Stimulated activated CD4-positive, alpha-beta T cell treated with anti-CD3 and anti-CD28 coated beads, Interleukin-2, amount 100 ng/mL, for 48 hours (primary cell): Measurements from ENCODE around the gene GALNTL6.

Experiments
- DNase-seq, 2 donors: peaks; one replicate each; pipeline ENCODE4 v3.0.0-alpha.2; 2020

Gene GALNTL6

GRCh38 chr4:172009446-172010230 is 196.4 kb downstream of the GALNTL6 start:
- DNase-seq = no peak

DNA sequence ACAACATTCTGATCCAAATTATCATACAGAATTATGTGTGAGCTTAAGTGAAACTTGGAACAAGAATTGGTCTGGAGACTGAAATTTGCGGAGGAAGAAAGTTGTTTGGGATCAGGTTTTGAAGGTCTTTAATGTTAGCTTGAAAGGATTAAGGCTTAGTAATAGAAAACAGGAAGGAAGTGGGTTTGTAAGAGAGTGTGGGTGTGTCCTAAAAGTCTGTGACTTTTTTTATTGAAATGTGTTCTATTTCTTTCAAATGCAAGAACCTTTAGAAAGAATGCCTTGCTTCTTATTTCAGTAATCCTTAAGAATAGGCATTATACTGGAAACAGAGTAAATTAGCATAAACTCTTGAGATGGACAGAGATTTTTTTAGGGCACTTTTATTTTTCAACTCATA is 198.0 kb downstream of the GALNTL6 start:
- DNase-seq = no peak

GRCh38 chr4:172018358-172018757 is 205.2 kb downstream of the GALNTL6 start:
- no peak for DNase-seq

DNA sequence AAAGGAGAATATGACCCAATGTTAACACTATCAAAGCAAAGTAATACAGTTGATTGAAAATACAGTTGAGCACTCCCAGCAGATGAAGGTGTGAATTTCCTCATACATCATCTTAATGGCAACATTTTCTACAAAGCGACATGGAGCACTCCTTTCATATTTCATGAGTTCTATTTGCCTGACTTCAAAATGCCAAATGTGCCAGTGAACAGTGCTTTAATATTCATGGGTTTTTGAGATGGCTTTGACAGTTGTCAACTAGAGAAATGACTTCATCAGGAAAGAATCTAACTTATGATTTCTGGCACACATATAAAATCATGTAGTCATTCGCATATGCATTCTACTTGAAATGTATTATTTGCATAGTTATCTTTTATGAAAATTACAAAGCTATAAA is 222.4 kb downstream of the GALNTL6 start:
- DNase-seq = no peak

DNA sequence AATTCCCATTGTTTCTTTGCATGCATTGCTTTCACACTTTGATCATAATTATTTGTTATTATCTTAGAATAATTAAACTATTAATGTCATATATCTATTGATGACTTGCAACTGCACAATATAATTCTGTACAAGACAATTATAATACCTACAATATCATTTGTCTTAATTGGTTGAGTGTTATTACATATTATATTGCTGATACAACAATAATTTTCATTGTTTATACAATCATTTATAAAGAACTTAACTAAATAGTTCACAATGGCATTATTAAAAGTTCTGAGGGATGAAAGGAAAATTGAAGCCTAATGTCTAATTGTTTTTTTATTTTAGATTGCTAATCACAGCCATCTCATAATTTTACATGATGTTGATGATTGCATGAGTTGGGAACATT is 227.6 kb downstream of the GALNTL6 start:
- DNase-seq = no peak

DNA sequence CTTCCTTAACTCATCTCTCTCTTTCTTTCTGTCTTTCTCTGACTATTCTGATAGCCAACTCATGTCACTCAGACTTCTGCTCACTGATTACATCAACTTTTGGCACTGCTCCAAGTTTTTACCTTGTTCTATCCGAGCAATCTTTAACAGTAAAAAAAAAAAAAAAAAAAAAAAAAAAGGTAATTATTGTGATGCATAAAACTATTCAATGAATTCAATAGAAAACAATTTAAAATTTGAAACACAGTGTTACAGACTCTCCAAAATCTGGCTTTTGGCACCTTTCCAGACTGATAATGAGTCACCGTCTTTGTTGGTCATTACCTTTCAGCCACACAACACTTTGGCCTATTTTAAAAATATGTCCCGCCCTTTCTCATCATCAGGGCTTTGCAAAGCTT is 229.5 kb downstream of the GALNTL6 start:
- DNase-seq = no peak

GRCh38 chr4:172045981-172046380 is 232.8 kb downstream of the GALNTL6 start:
- no peak for DNase-seq

DNA sequence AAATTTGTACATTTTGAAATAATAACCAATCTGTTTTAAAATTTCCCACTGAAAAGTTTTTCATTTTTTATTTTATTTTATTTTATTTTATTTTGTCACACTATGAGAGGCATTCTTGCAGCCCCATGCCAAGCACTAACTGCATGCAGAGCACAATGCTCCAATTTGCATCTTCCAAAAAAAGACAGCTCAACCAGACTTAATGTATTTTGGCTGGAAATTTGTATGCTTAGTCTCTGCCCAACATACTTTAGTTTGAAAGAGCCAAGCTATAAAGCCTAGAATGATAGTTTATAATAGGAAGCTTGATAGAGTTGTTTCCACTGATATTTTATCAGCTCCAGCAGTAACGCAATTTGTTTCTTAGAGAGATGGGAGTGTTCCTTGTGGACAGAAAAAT is 235.5 kb downstream of the GALNTL6 start:
- no peak for DNase-seq

DNA sequence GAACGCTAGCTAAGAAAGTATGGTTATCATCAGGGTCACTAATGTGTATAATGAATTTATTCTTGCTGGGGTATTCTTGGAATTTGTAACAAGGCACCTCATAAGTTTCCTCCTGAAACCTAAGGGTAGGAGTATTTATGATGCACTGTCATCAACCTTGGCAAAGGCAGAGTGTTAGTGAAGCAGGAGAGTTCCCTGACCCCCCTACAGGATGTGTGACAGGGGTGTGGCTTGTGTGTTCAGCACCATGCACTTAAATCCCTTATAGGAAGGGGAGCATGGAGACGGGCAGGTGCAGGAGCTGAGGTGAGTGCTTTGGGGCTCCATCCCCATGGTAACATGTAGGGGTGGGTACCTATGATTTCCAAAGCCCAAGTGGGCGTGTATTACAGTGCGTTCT is 237.7 kb downstream of the GALNTL6 start:
- no peak for DNase-seq

DNA sequence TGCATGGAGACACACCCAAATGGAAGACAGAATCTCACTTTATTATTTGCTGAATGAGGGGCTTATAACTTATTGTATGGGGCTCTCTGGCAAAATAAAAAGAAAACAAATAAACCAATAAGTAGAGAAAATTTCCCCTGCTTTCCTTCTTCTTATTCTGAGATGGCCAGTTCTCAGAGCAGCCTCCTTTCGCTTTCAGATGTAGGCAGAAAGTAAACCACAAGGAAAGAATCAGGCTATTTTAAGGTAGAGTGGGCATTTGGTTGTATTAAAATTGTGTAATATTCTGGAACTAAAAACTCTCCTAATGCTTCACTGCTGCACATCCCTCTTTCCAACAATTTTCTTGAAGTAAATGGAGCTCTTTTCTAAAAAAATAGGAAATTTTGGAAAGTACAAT is 241.8 kb downstream of the GALNTL6 start:
- no peak for DNase-seq

GRCh38 chr4:172055498-172055897 is 242.3 kb downstream of the GALNTL6 start:
- DNase-seq = no peak

DNA sequence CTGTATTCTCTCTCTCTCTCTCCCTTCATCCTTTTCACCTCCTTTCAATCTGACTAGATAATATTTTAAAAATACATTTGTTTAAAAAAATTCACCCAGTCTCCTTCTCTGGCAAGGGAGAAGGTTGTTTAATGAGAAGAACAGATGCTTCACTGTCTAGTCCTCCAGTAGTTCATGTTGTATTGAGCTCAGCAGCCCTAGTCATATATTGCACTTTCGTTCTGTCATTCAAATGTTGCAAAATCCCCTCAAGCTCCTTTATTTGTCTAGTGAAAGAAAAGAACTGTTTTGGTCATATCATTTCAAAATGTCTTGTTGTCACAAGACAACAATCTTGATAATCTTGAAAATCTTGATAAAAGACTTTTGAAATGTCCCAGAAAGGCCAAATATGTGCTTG is 248.0 kb downstream of the GALNTL6 start:
- no peak for DNase-seq

DNA sequence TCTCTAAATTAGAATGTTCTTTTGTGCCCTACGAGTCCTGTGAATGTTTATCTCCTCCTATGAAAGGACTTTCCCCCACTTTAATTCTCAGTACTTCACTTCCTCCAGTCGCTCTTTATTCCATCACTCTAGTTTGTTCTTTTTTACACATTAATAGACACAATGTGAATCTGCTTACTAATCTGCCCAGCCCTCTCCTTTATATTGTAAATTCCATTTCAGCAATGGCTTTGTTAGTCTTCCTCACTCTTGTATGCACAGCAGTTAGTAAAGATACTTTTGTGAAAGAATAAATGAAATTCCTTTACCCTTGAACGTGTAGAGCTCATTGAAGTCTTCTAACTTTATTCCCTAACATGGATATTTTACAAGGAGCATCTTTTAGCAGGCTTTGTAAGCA is 255.3 kb downstream of the GALNTL6 start:
- DNase-seq = no peak

DNA sequence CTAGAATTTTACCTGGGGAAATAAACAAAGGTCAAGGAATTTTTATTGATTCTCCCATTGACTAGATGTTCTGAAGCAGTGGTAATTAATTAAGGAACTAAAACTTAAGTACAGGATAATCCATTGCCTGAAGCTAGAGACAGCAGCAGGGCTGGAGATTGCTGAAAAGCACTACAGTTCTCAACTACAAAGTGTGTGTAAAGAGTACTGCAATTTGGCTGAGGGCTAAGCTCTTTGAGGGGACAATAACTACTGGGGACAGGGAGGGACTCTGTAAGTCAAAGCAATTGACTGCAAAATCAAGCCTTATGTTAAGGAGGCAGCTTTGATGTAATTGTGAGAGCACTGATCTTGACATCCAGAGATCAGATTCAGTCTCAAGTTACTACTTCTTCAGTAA is 260.4 kb downstream of the GALNTL6 start:
- no peak for DNase-seq

GRCh38 chr4:172083272-172083671 is 270.1 kb downstream of the GALNTL6 start:
- DNase-seq = no peak

GRCh38 chr4:172088556-172088955 is 275.4 kb downstream of the GALNTL6 start:
- DNase-seq = no peak

GRCh38 chr4:172095161-172095560 is 282.0 kb downstream of the GALNTL6 start:
- DNase-seq = no peak

DNA sequence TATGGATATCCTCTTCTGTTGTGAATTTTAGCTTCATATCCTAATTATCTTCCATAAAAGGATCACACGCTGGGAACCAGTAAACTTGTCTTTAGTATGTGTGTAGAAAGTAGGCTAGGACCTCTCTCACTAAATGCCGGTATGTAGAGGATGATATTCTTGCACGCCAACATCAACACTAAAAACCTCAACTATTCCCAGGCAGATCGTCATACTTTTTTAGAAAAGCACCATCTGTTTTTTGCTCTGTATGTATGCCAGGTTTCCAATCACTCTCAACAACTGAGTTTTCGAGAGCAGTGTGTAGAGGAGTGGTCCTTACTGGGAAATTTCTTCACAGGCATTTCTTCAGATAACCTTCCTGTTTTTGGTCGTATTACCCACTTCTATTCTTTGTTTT is 283.6 kb downstream of the GALNTL6 start:
- no peak for DNase-seq

GRCh38 chr4:172099376-172099775 is 286.2 kb downstream of the GALNTL6 start:
- DNase-seq = no peak

DNA sequence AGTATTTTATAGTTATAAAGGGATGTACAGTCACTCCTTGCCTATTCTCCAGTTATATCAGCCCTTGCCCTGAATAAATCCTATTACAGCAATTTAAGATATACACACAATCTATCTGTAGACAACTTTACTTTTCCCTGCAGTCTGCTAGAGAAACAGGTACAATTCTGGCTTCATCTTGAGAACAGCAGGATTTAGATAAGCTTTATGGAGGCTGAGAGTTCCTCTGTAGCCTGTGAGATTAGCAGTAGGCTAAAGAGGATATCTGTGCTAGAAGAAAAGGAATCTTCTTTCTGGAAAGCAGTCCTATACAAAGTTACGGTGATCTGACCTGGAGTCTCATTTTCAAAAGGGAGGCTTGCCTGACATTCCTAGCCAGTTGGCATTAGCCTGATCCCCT is 290.3 kb downstream of the GALNTL6 start:
- no peak for DNase-seq

GRCh38 chr4:172104539-172104938 is 291.3 kb downstream of the GALNTL6 start:
- DNase-seq = no peak

DNA sequence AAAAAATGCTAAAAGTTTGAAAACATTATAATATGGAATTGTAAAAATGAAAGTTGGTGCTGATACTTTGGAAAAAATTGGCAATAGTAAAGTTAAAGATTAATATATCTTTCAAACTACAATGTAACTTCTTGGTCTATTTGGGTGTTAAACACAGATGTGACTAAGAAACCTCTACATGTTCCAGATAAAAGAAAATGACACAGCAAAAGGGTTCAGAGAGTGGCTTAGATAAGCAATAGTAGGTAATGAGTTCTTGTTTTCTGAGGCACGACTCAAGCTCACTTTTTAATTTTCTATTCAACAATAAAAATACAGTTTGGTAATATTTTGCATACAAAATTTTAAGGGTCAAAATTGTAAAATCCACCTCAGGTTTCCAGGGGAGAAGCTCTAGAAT is 292.7 kb downstream of the GALNTL6 start:
- DNase-seq = no peak

- no peak for DNase-seq
Measured at GRCh38 chr4:172109466-172109865, 296.3 kb downstream of the GALNTL6 start.

DNA sequence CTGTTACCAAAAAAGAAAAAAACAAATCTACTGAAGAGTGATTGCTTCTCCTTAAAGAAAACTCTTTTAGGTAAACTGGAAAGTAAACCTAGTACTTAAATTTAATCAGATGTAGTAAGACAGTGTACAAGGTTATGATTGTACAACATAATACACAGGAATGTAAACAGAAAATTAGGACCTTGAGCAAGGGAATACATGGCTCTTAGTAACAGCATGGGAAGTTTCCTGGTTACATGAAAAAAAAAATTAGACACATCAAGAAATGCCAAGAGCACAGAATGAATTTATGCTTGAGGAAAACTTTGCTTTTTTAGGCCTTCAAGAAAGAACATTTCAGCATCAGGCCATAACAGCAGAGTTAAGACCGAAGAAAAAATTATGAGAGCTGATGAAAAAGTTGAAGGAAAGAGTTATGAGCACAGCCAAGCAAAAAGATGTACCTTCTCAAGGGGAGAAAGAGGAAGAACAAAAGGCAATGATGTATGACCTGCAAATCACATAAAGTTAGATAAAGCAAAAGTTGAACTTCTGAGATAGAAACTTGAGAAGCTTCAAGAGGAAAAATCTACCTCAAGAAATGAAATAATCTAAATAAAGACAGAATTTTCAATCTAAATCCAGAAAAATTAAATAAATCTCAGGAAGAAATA is 311.6 kb downstream of the GALNTL6 start:
- no peak for DNase-seq

GRCh38 chr4:172125443-172125842 is 312.2 kb downstream of the GALNTL6 start:
- no peak for DNase-seq
